HepG2 (cell line): ENCODE results near the gene TMEM121.
"Not testable (repeated sequence)": the region's sequence is repeated elsewhere in the genome, so short reads cannot be mapped to it uniquely, and the experiment has no call there.

Experiments used
- RFX1 ChIP-seq: fragments of 450-650 bp; IDR thresholded peaks from 2 replicates; pipeline ENCODE4 v1.6.1; 2017
- SOX6 ChIP-seq, 2 experiments: fragments of 450-650 bp in 1 of 2; sonication (generic) in 1 of 2; formaldehyde crosslinking in 1 of 2; IDR thresholded peaks; 2 replicates each; pipeline versions ENCODE4 v1.4.0 to v1.6.1; 2017 to 2020; ENCODE audit warnings: antibody characterized with exemption in 1 of 2, mild to moderate bottlenecking in 1 of 2, missing genetic modification reagents in 1 of 2
- TAF15 ChIP-seq: fragments of 200-400 bp; formaldehyde crosslinking; IDR thresholded peaks from one replicate; pipeline ENCODE4 v1.6.1; 2018; ENCODE audit warnings: mild to moderate bottlenecking, low read depth, low read length; ENCODE audit not compliant: poor library complexity, severe bottlenecking
- ZNF296 ChIP-seq: sonication (generic); formaldehyde crosslinking; conservative IDR thresholded peaks from 2 replicates; pipeline ENCODE4 v1.5.0; 2020; ENCODE audit warnings: mild to moderate bottlenecking, missing genetic modification reagents
- ZNF331 ChIP-seq: sonication (generic); formaldehyde crosslinking; IDR thresholded peaks from 2 replicates; pipeline ENCODE4 v1.4.0; 2020; ENCODE audit warnings: missing genetic modification reagents
- ZNF468 ChIP-seq: sonication (generic); formaldehyde crosslinking; IDR thresholded peaks from 2 replicates; pipeline ENCODE4 v1.8.0; 2022; ENCODE audit warnings: mild to moderate bottlenecking, moderate library complexity, missing genetic modification reagents
- ZNF501 ChIP-seq: sonication (generic); formaldehyde crosslinking; IDR thresholded peaks from 2 replicates; pipeline ENCODE4 v1.5.1; 2020; ENCODE audit warnings: mild to moderate bottlenecking, moderate library complexity, missing genetic modification reagents
- TF ChIP-seq, protein P1 (sequence below): sonication (generic); formaldehyde crosslinking; IDR thresholded peaks from 2 replicates; pipeline ENCODE4 v1.5.0; 2020; ENCODE audit warnings: mild to moderate bottlenecking, missing genetic modification reagents, moderate library complexity

DNA sequence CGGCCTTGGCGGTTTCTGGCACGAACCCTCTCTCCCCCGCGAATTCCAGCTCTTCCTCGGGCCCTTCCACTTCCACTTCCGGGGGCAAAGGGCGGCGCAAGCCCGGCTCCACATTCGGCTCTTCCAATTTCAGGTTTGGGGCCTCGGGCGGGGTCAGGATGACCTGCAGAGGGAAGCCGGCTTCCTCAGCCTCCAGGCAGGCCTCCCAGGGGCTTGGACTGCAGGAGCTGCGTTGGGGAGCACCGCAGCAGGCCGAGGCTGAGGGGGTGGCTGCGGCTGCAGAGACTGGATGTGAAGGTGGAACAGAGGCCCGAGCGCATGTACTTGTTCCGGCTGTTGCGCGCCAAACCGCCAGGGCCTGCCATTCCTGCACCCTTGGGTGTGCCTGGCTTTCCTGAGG lies 20.7 kb downstream of the TMEM121 start:
- TF ChIP-seq RFX1; ZNF331; SOX6 (IDR thresholded peaks at IDR 0.05); SOX6 (CRISPR knock-in tag; IDR thresholded peaks at IDR 0.05); ZNF501; ZNF296; ZNF468 (CRISPR knock-in tag); TAF15: not testable (repeated sequence)
- TF ChIP-seq, protein P1, sequence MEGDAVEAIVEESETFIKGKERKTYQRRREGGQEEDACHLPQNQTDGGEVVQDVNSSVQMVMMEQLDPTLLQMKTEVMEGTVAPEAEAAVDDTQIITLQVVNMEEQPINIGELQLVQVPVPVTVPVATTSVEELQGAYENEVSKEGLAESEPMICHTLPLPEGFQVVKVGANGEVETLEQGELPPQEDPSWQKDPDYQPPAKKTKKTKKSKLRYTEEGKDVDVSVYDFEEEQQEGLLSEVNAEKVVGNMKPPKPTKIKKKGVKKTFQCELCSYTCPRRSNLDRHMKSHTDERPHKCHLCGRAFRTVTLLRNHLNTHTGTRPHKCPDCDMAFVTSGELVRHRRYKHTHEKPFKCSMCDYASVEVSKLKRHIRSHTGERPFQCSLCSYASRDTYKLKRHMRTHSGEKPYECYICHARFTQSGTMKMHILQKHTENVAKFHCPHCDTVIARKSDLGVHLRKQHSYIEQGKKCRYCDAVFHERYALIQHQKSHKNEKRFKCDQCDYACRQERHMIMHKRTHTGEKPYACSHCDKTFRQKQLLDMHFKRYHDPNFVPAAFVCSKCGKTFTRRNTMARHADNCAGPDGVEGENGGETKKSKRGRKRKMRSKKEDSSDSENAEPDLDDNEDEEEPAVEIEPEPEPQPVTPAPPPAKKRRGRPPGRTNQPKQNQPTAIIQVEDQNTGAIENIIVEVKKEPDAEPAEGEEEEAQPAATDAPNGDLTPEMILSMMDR: not testable (repeated sequence)
